Occipital lobe (tissue), 2 donors: Measurements from ENCODE around the gene GBF1. TPM values are rescaled to one million over a fixed set of nuclear protein-coding genes. Genes with fewer than 3 reads are reported as not detected.
A peak's percentile ranks its signal among the peaks of the same experiment; 100 is the strongest.

Experiments used
- DNase-seq: peaks from one replicate; lab custom pipeline; 2025; lab: John Stamatoyannopoulos, UW
- total RNA-seq: library from RNA; depleted of rRNA; stranded (reverse); fragments of >200 nt; gene quantifications from one replicate; pipeline ENCODE4 v1.2.3, GENCODE V29; 2014

Gene GBF1
- total RNA-seq, 1 donor from 2014 or later = 16.5 TPM

DNA sequence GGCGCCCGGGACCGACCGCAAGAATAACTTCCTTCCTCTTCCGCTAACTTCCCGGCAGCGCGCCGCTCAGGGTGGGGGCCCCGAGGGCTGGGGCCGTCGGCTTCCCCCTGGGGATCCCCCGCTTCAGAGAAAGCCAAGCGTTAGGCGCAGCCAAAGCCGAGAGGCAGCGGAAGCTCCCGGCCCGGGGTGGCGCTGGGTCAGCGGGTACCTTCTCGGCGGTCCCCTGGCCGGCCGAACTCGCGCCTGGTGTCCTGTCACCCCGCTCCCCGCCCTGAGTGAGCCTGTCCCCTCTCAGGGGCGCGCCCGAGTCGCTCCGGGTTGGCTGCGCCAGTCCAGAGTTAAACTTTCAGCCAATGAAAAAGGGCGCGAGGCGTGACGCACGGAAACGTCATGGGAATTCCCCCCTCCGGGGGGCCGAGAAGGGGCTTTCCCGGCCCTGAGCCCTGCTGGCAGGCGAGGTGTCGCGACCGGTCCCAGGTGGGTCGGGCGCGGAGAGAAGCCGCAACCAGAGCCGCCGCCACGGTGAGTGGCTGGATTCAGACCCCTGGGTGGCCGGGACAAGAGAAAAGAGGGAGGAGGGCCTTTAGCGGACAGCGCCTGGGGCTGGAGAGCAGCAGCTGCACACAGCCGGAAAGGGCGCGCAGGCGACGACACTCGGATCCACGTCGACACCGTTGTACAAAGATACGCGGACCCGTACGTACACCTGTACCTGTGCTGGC is 148.9 kb downstream of the GBF1 start:
- peak; percentile 65 for DNase-seq

DNA sequence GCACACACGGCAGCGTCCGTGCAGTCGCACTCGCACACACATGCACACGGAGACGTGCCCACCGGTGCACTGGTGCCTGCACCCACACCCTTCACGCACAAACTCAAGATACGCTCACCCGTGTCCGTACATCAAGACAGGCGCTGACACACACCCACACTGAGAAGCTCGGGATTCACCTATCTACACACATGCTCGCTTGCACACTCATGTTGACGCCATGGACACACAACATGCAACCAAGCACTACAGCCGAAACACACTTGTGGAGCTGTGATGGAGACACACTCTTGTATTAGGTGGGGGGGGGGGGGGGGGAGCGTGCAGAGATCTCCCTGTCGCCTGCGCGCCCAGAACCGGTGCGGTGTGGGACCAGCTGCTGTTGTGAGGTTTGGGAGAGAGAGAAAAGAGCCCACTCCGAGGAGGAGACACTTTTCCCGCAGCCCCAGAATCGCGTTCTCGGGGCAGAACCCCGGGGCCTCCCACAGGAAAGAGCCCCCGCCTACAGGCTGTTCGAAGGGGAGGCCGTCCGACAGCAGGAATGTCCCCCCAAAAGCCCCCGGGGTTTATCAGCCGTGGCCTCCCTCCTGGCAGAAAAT is 149.6 kb downstream of the GBF1 start:
- no peak for DNase-seq

DNA sequence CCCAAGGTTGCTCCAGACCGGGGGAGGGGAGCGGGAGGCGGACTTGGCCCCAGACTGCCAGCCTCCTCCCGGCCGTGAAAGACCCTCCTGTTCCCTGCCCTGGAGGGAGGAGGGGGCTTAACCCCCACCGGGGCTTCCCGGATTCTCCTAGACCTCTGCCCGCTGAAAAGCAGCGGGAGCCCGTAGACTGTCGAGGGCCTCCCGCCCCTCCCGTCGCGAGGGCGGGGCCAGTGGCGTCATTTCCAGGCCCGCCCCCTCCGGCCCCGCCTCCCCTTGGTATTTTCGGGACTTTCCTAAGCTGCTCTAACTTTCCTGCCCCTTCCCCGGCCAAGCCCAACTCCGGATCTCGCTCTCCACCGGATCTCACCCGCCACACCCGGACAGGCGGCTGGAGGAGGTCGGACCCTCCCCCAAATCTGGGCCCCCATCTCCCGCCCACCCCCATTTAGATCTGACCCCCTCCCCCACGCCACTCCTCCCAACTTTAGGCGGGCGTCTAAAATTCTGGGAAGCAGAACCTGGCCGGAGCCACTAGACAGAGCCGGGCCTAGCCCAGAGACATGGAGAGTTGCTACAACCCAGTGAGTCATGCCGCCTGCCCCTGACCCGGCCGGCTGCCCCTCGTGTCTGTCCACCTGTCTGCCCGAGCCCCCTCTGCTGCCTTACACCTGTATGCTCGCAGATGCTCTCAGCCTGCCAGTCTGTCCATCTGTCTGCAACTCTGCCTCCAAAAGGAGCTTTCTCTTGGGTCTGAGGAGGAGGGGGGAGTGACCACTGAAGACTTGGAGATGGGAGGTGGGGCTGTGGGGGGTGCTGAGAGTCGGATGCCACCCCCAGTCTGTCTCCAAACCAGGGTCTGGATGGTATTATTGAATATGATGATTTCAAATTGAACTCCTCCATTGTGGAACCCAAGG is 150.3 kb downstream of the GBF1 start, which contains the start of gene NFKB2:
Gene NFKB2 (plus strand): TSS at position 306 of the 917 bp plus-strand sequence. CDS start 255 bp downstream, at position 561.
- peak; percentile 42 for DNase-seq

DNA sequence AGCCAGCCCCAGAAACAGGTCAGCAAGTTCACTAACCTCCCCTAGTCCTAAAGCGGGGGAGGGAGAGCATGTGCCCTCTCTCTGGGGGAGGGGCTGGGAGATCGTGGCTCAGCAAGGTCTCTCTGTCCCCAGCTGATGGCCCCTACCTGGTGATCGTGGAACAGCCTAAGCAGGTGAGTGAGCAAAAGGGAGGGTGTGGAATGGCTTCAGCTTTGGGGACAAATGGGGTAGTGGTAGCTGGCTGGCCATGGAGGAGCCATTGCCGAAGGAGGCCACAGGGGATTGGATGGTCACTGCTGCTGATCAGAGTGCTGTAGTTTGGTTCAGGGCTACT is 151.0 kb downstream of the GBF1 start:
- no peak for DNase-seq

DNA sequence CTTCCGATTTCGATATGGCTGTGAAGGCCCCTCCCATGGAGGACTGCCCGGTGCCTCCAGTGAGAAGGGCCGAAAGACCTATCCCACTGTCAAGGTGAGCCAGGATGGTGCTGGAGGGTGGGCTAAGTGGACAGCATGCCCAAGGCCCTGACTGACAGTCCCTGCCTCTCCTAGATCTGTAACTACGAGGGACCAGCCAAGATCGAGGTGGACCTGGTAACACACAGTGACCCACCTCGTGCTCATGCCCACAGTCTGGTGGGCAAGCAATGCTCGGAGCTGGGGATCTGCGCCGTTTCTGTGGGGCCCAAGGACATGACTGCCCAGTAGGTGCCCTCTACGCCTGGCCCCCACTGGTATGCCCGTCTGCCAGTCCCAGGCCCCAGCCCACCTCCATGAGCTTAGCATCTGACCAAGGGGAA is 151.4 kb downstream of the GBF1 start:
- DNase-seq = no peak

- no peak for DNase-seq
Observed at GRCh38 chr10:102397222-102398171, 152.2 kb downstream of the GBF1 start.

DNA sequence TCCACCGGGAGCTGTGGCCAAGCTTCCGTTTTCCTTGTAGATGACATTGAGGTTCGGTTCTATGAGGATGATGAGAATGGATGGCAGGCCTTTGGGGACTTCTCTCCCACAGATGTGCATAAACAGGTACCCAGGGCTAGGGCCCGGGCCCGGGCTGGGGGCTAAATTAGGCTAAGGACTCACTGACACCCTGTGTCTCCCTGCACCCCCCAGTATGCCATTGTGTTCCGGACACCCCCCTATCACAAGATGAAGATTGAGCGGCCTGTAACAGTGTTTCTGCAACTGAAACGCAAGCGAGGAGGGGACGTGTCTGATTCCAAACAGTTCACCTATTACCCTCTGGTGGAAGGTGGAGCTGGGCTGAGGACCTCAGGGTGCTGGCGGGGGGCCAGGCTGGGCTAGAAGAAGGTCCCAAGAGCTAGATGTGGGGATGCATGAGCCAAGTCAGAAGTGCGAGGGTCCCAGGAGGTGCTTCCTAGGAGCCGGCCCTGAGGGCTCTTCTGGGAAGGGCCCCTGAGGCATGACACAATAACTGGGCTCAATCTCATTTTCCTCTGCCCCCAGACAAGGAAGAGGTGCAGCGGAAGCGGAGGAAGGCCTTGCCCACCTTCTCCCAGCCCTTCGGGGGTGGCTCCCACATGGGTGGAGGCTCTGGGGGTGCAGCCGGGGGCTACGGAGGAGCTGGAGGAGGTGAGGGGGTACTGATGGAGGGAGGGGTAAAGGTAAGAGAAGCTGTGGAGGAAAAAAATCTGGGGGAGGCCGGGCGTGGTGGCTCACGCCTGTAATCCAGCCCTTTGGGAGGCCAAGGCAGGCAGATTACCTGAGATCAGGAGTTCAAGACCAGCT is 153.1 kb downstream of the GBF1 start:
- DNase-seq = no peak

- DNase-seq = peak; percentile 80
Observed at GRCh38 chr10:102399217-102400021, 154.1 kb downstream of the GBF1 start.

- DNase-seq = no peak
Observed at GRCh38 chr10:102400076-102400475, 154.7 kb downstream of the GBF1 start.

DNA sequence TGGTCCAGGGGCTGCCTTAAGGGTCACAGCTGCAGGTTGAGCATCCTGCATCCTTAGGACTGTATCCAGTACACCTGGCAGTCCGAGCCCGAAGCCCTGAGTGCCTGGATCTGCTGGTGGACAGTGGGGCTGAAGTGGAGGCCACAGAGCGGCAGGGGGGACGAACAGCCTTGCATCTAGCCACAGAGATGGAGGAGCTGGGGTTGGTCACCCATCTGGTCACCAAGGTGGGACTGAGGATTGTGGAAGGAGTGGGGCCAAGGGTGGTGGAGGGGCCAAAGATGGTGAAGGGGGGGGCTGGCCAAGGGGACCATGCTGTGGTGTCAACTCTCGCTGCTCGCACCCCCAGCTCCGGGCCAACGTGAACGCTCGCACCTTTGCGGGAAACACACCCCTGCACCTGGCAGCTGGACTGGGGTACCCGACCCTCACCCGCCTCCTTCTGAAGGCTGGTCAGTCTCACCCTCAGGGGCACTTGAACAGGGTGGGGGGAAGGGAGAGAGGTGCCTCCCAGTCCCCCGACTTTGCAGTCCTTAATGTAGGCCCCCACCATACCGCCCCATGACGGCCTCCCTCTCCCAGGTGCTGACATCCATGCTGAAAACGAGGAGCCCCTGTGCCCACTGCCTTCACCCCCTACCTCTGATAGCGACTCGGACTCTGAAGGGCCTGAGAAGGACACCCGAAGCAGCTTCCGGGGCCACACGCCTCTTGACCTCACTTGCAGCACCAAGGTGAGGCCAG is 155.4 kb downstream of the GBF1 start:
- no peak for DNase-seq

DNA sequence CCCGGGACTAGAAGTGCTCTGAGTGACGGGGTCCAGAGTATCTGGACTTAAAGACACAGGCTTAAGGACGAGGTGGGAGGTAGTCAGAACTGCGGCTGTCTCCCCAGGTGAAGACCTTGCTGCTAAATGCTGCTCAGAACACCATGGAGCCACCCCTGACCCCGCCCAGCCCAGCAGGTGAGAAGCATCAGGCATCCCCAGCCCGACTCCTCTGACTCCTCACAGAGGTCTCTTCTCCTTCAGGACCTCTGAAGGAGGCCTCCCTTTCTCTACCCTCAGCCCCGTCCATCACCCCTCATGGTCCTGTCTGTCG is 156.0 kb downstream of the GBF1 start:
- no peak for DNase-seq

GRCh38 chr10:102401735-102402511 is 156.6 kb downstream of the GBF1 start:
- no peak for DNase-seq

GRCh38 chr10:102402512-102402896 is 157.2 kb downstream of the GBF1 start:
- no peak for DNase-seq

DNA sequence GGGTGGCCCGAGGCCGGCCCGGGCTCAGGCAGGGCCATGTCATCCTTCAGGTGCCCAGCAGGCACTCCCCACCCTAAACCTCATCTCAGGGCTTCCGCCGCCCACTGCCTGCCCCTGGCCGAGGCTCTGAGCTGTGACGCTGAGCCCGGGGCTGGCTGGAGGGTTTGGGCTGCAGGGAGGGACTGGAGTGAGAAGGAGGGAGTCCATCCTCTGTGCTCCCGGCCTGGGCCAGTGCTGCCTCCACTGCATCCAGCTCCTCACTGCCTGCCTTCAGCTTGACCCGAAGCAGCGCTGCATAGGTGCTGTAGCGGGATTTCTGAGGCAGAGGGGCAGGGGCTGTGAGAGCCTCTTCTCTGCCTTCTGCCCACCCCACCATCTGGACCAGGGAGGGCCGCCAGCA is 157.8 kb downstream of the GBF1 start:
- no peak for DNase-seq

DNA sequence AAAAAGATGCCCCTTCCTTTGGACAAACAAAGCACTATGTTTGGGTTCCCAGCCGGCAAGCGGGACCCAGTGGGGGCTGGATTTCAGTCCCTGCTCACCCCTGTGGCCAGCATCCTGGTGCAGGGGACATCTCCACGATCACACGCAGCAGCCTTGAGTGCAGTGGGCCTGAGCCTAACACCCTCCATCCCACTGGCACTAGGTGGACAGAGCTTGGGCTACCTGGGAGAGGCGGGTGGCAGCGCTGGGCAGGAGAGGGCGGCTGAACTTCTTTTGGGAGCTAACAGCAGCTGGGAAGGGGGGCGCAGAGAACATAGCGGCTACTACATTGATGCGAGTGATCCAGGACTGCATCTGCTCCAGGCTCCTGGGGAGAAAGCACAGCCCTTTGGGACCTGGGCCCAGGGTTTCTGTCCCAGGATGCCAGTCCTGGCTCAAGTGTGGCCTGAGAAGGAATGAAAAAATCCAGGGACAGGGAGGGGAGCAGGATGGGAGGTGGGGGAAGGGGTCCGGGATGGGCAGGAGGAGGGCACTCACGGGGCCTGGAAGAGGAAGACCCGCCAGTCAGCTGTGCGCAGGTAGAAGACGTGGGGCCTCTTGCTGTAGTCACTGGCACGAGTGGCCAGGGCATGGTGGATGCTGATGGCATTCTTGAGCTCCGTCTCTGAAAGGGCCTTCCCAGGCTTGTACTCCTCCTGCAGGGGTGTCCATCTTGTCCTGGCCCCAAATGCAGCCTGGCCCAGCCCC is 159.2 kb downstream of the GBF1 start:
- DNase-seq = no peak

GRCh38 chr10:102405108-102405571 is 159.8 kb downstream of the GBF1 start:
- DNase-seq = no peak

GRCh38 chr10:102405632-102406031 is 160.3 kb downstream of the GBF1 start:
- no peak for DNase-seq
